Cardiac fibroblast (primary cell): ENCODE measurements around the gene PDLIM4.
A peak's percentile ranks its signal among the peaks of the same experiment; 100 is the strongest.

Source experiments
- DNase-seq, 2 donors: peaks; one replicate each; pipeline versions ENCODE4 v3.0.0 to v3.0.0-alpha.2; 2010; ENCODE audit warnings: low read depth in 2 of 2
- H3K4me3 ChIP-seq, 2 donors: replicated peaks in 1 of 2; 1 replicate in 1 of 2; 2 replicates in 1 of 2; pipeline ENCODE4 v1.5.1; 2011; ENCODE audit warnings: low read depth in 2 of 2, low read length in 2 of 2, mild to moderate bottlenecking in 2 of 2, moderate library complexity in 1 of 2
- TF ChIP-seq, protein P1 (sequence below): IDR thresholded peaks from one replicate; pipeline ENCODE4 v1.5.1; 2011; ENCODE audit warnings: low read depth, mild to moderate bottlenecking, low read length, inconsistent platforms

PDLIM4 gene

DNA sequence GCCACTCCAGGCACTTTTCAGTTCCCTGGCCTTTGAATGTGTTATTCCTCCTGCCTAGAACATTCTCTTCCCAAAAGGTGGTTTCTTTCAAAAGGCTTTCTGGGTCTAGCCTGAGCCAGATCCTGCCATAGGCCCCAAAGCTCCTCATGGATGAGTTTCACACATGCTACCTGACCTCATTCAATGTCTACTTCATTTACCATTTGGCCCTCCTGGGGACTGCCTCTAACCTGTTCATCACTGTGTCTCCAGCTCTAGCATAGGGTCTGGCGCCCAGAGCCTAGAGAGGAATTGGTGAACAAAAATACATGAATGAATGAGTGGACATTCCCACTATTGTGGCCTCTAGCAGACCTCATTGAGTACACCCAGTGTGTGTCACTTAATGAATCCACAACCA is 24.4 kb upstream of the PDLIM4 start:
- TF ChIP-seq, protein P1, sequence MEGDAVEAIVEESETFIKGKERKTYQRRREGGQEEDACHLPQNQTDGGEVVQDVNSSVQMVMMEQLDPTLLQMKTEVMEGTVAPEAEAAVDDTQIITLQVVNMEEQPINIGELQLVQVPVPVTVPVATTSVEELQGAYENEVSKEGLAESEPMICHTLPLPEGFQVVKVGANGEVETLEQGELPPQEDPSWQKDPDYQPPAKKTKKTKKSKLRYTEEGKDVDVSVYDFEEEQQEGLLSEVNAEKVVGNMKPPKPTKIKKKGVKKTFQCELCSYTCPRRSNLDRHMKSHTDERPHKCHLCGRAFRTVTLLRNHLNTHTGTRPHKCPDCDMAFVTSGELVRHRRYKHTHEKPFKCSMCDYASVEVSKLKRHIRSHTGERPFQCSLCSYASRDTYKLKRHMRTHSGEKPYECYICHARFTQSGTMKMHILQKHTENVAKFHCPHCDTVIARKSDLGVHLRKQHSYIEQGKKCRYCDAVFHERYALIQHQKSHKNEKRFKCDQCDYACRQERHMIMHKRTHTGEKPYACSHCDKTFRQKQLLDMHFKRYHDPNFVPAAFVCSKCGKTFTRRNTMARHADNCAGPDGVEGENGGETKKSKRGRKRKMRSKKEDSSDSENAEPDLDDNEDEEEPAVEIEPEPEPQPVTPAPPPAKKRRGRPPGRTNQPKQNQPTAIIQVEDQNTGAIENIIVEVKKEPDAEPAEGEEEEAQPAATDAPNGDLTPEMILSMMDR = no peak
- DNase-seq = no peak
- H3K4me3 ChIP-seq = no peak overlapping the region

DNA sequence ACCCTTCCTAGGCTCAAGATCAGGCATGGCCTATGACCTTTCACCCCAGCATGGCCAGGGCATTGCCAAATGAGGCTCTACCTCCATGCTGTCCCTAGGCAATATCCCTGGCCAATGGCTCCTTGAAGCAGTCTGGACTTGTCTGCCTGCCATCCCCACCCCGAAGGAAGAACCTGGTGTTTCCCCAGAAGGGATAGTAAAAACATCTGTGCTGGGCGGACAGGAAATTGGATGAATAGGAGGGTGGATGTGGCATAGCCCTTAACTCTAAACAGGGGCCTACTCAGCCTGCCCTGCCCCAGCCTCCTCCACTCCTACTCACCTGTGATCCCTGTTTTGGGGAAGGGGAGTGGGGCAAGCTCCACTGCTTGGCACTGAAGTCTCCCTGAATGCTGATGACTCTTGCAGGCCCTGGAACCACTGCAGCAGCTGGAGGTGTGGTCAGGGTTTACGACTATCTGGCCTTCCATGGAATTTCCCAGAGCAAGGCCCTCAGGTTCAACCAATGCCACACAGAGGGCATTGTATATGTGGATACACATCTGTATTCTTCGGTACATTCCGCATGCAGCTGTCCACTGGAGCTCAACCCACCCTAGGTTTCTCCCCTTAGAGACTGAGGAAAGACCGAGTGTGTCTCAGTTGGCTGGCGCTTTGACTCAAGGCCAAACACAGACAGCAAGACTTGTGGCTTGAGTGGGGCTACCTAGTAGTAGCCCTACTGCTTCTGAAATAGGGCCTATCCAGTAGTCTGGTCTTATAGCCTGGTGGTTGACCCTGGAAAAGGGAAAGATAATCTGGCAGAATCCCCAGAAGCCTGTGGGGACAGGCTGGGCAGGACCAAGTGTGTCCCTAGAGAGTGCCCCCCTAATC is 23.4 kb upstream of the PDLIM4 start:
- no peak for DNase-seq
- TF ChIP-seq, protein P1 = no peak
- no peak overlapping the region for H3K4me3 ChIP-seq

DNA sequence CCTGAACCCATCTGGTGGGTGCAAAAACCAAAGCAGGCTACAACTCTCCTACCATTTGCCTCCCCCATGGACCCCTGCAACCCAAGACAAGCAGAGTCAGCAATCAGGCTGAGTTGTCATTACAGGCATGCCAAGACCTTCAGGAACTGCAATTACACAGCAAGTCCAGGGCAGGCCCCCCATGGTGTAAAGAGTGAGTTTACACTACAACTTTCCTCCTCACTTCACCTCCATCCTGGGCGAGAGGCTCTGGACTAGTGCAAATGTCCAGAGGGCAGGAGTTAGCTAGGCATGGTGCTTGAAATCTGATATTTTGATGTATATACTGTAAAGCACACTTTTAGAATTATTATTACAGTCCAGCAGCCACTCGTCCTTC is 22.8 kb upstream of the PDLIM4 start:
- TF ChIP-seq, protein P1 = no peak
- DNase-seq = no peak
- no peak overlapping the region for H3K4me3 ChIP-seq

DNA sequence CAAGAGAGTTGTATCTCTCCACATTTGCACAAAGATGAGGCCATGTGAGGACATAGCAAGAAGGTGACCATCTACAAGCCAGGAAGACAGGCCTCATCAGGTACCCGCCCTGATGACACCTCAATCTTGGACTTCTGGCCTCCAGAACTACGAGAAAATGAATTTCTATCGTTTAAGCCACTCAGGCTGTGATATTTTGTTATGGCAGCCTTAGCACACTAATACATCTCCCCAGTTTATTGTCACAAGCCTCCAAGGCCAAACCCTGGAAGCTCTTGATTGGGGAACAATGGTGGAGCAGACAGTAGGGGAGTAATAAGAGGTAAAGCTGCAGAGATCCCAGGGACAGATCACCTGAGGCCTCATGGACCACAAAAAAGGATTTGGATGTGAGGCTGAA is 22.2 kb upstream of the PDLIM4 start:
- TF ChIP-seq, protein P1 = no peak
- no peak for DNase-seq
- H3K4me3 ChIP-seq = no peak overlapping the region

DNA sequence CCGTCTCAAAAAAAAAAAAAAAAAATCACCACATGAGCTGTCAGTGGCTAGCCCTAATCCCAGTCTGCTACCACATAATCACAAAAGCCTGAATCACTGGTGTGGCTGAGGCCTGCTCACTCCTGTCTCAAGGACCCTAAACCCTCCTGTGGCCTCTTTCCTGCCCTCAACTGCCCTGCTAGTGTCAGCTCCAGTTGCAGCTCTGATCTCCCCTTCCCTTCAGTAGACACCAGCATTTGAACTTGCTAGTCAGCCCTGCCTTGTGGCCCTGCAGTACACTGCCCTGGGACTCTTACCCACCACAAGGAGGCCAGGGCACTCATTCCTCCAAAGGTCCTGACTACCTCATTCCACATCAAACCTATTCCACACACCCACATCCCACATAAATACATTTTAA is 20.4 kb upstream of the PDLIM4 start:
- no peak overlapping the region for H3K4me3 ChIP-seq
- TF ChIP-seq, protein P1 = peak; percentile 16
- DNase-seq = no peak

DNA sequence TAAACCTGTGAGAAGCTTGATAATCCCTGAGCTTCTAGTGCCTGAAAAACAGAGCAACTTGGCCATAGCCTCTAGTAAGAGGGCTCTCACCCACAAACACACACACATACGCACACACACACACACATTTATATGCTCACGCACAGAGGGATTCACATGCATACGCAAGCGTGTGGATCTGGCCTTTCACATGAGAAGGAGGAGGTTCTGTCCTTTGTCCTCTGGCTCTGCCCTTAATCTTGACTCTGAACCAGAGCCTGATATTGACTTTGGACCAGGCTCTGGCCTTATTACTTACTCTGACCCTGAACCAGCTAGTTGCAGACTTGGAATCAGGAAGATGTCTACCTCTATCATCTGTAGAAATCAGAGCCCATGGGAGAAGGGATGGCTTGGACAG is 19.8 kb upstream of the PDLIM4 start:
- no peak overlapping the region for H3K4me3 ChIP-seq
- DNase-seq = no peak
- TF ChIP-seq, protein P1 = no peak
